CD14-positive monocyte (primary cell): ENCODE data around the gene TPM1. TPM values are rescaled to one million over a fixed set of nuclear protein-coding genes. Genes with fewer than 3 reads are reported as not detected.
A peak's percentile ranks its signal among the peaks of the same experiment; 100 is the strongest.

Experiments used
- DNase-seq, 3 donors: peaks; one replicate each; pipeline ENCODE4 v3.0.0-alpha.2; 2011 to 2022
- H2AFZ ChIP-seq: 2 replicates; pipeline ENCODE4 v1.6.0; 2012; ENCODE audit warnings: mild to moderate bottlenecking, low read depth, low read length, inconsistent platforms; ENCODE audit not compliant: insufficient read depth, poor library complexity, severe bottlenecking
- H3K27ac ChIP-seq, 2 donors: 1 replicate in 1 of 2; 2 replicates in 1 of 2; pipeline ENCODE4 v1.5.1; 2012 to 2013; ENCODE audit warnings: low read length in 2 of 2, control low read depth in 1 of 2, inconsistent platforms in 1 of 2, low read depth in 1 of 2, mild to moderate bottlenecking in 1 of 2
- H3K27me3 ChIP-seq, 2 donors: one replicate each; pipeline versions ENCODE4 v1.6.0 to v1.6.1; 2011 to 2013; ENCODE audit warnings: low read length in 2 of 2; ENCODE audit not compliant: control insufficient read depth in 2 of 2, insufficient read depth in 2 of 2
- H3K36me3 ChIP-seq, 2 donors: replicated peaks in 1 of 2; 1 replicate in 1 of 2; 2 replicates in 1 of 2; pipeline versions ENCODE4 v1.5.1 to v1.6.1; 2012 to 2013; ENCODE audit warnings: low read length in 2 of 2, control low read depth in 1 of 2, inconsistent platforms in 1 of 2, mild to moderate bottlenecking in 1 of 2; ENCODE audit not compliant: insufficient read depth in 2 of 2, control insufficient read depth in 1 of 2
- H3K4me1 ChIP-seq, 2 donors: 1 replicate in 1 of 2; 2 replicates in 1 of 2; pipeline versions ENCODE4 v1.5.1 to v1.6.1; 2012 to 2013; ENCODE audit warnings: low read length in 2 of 2, control low read depth in 1 of 2, inconsistent platforms in 1 of 2, mild to moderate bottlenecking in 1 of 2, moderate library complexity in 1 of 2; ENCODE audit not compliant: insufficient read depth in 2 of 2, control insufficient read depth in 1 of 2
- H3K4me2 ChIP-seq: replicated peaks from 2 replicates; pipeline ENCODE3; 2012; ENCODE audit warnings: low read length, moderate library complexity, mild to moderate bottlenecking; ENCODE audit not compliant: poor library complexity, severe bottlenecking; ENCODE audit errors: extremely low read depth
- H3K4me3 ChIP-seq, 3 experiments: fragments of 200-600 bp in 1 of 3; sonication (generic) in 1 of 3; replicated peaks in 1 of 3; 1 replicate in 2 of 3; 2 replicates in 1 of 3; pipeline ENCODE4 v1.5.1; 2011 to 2013; ENCODE audit warnings: low read length in 3 of 3, mild to moderate bottlenecking in 3 of 3, control low read depth in 2 of 3, low read depth in 2 of 3, inconsistent platforms in 1 of 3, moderate library complexity in 1 of 3
- H3K79me2 ChIP-seq: 2 replicates; pipeline ENCODE4 v1.6.0; 2012; ENCODE audit warnings: mild to moderate bottlenecking, control low read depth, inconsistent platforms, low read length, moderate library complexity; ENCODE audit not compliant: insufficient read depth
- H3K9ac ChIP-seq: 2 replicates; pipeline ENCODE4 v1.6.0; 2017; ENCODE audit warnings: low read length, mild to moderate bottlenecking; ENCODE audit not compliant: insufficient read depth, poor library complexity, severe bottlenecking
- H3K9me3 ChIP-seq, 2 donors: replicated peaks in 1 of 2; 1 replicate in 1 of 2; 2 replicates in 1 of 2; pipeline versions ENCODE4 v1.5.1 to v1.6.1; 2012 to 2013; ENCODE audit warnings: low read length in 2 of 2, control low read depth in 1 of 2; ENCODE audit not compliant: control insufficient read depth in 1 of 2, insufficient read depth in 1 of 2
- H4K20me1 ChIP-seq: 2 replicates; pipeline ENCODE4 v1.6.0; 2012; ENCODE audit warnings: mild to moderate bottlenecking, low read length, control low read depth, moderate library complexity; ENCODE audit not compliant: insufficient read depth
- H3K27ac Mint-ChIP-seq, 7 donors: one replicate each; pipeline ENCODE4 v1.8.0; 2020; ENCODE audit warnings: mild to moderate bottlenecking in 7 of 7, mixed read lengths in 7 of 7, moderate library complexity in 6 of 7, inconsistent platforms in 2 of 7
- H3K27me3 Mint-ChIP-seq, 3 donors: one replicate each; pipeline ENCODE4 v1.8.0; 2021 to 2022; ENCODE audit warnings: low read depth in 3 of 3, mild to moderate bottlenecking in 3 of 3, mixed read lengths in 3 of 3, moderate library complexity in 3 of 3, inconsistent platforms in 1 of 3
- H3K36me3 Mint-ChIP-seq, 2 donors: one replicate each; pipeline ENCODE4 v1.8.0; 2020; ENCODE audit warnings: mixed read lengths in 2 of 2, inconsistent platforms in 1 of 2, mild to moderate bottlenecking in 1 of 2
- H3K4me1 Mint-ChIP-seq: one replicate; pipeline ENCODE4 v1.8.0; 2020; ENCODE audit warnings: mild to moderate bottlenecking, mixed read lengths
- H3K4me3 Mint-ChIP-seq, 2 donors: one replicate each; pipeline ENCODE4 v1.8.0; 2020; ENCODE audit warnings: mild to moderate bottlenecking in 2 of 2, mixed read lengths in 2 of 2, moderate library complexity in 1 of 2
- H3K9me3 Mint-ChIP-seq, 7 donors: one replicate each; pipeline ENCODE4 v1.8.0; 2020 to 2022; ENCODE audit warnings: mixed read lengths in 7 of 7, mild to moderate bottlenecking in 6 of 7, moderate library complexity in 6 of 7, inconsistent platforms in 2 of 7
- WGBS: methylation state at CpG from one replicate; pipeline ENCODE4 v1.1.5; 2013; ENCODE audit warnings: missing lambda C conversion rate; ENCODE audit not compliant: insufficient coverage; 5-methylcytosine and 5-hydroxymethylcytosine counted together
- intact Hi-C, 2 donors: fragments of 100-400 bp; cut with micrococcal nuclease; formaldehyde crosslinking; loops; one replicate each; pipeline versions ENCODE4 v1.15.0 to v1.15.1; 2023
- polyA plus RNA-seq, 3 donors: library from polyadenylated mRNA; depleted of rRNA in 1 of 3; unstranded in 2 of 3; stranded (reverse) in 1 of 3; fragments of 300-500 nt in 2 of 3; fragments of >200 nt in 1 of 3; fragmentation: Illumina TruSeq in 2 of 3; gene quantifications; 1 replicate in 2 of 3; 2 replicates in 1 of 3; pipeline ENCODE4 v1.2.3, GENCODE V29; 2012 to 2021
- TF ChIP-seq, protein P1 (sequence below): fragments of 200-600 bp; IDR thresholded peaks from one replicate; pipeline ENCODE4 v1.8.0; 2022; ENCODE audit warnings: antibody characterized with exemption, mild to moderate bottlenecking

TPM1 gene
- polyA plus RNA-seq, 3 donors, result 11.7 to 15.9 (median 11.9) TPM

DNA sequence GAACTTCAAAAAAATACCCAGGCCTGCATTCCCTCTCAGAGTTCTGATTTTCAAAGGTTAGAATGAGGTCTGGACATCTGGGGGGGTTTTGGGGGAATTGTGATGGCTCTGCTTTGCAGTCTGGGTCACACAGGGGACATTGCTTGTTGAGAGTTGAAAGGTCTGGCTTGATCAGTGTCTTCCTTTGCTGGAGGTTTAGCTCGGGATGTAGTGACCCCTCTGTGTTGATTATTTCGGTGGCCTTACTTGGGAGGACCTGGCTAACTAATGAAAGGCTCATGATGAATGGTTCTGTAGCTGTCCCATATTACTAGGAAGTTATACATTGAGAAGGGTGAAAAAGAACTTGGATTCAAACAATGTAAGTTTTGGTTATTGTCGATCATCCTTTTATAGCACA lies 23.7 kb downstream of the TPM1 start:
- TF ChIP-seq, protein P1, sequence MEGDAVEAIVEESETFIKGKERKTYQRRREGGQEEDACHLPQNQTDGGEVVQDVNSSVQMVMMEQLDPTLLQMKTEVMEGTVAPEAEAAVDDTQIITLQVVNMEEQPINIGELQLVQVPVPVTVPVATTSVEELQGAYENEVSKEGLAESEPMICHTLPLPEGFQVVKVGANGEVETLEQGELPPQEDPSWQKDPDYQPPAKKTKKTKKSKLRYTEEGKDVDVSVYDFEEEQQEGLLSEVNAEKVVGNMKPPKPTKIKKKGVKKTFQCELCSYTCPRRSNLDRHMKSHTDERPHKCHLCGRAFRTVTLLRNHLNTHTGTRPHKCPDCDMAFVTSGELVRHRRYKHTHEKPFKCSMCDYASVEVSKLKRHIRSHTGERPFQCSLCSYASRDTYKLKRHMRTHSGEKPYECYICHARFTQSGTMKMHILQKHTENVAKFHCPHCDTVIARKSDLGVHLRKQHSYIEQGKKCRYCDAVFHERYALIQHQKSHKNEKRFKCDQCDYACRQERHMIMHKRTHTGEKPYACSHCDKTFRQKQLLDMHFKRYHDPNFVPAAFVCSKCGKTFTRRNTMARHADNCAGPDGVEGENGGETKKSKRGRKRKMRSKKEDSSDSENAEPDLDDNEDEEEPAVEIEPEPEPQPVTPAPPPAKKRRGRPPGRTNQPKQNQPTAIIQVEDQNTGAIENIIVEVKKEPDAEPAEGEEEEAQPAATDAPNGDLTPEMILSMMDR, result no peak
- H3K4me2 ChIP-seq, result no peak overlapping the region
- Mint-ChIP-seq H3K4me3 (no peak overlapping the region), H3K36me3 (peaks cover 38 to 47% of the 10 kb centered on the region in 2 donors), H3K4me1 (peaks cover 3% of the 10 kb centered on the region), H3K27ac (no peak overlapping the region), H3K9me3 (no peaks in the 10 kb centered on the region), H3K27me3 (peaks cover 0 to 5% (median 0%) of the 10 kb centered on the region in 3 donors)
- intact Hi-C loops, result no loop called here
- no peak overlapping the region for H3K27ac ChIP-seq
- H3K36me3 ChIP-seq, result peaks cover 17 to 29% of the 10 kb centered on the region in 2 donors
- H3K9me3 ChIP-seq, result no peaks in the 10 kb centered on the region
- WGBS, result 100% methylated on average over 2 of the region's 3 CpGs
- H3K4me3 ChIP-seq, result no peak overlapping the region
- no peak overlapping the region for H3K9ac ChIP-seq
- DNase-seq, result no peak
- H3K4me1 ChIP-seq, result no peaks in the 10 kb centered on the region
- no peaks in the 10 kb centered on the region for H4K20me1 ChIP-seq
- no peak overlapping the region for H2AFZ ChIP-seq
- H3K79me2 ChIP-seq, result no peaks in the 10 kb centered on the region
- no peaks in the 10 kb centered on the region for H3K27me3 ChIP-seq

DNA sequence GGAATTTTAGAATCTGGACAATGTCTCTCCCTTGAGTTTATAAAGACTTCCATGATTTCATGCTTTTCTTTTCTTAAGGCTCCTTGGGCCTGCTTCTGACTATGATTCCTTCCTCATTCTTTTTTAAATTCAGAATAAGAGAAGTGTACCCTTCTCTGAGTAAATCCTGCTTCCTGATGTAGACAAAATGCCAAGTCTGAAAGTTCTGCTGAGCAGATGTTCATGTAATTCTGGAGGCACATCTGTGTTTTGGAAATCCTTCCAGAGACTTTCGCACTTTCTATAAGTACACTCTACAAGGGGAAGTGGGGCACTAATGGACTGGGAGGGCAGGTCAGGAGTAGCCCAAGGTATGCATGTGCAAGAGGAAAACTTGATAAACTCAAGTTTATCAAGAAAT lies 24.8 kb downstream of the TPM1 start:
- H3K36me3 Mint-ChIP-seq, result peaks cover 29 to 37% of the 10 kb centered on the region in 2 donors
- H3K27me3 ChIP-seq, result no peaks in the 10 kb centered on the region
- no peak overlapping the region for H3K27ac ChIP-seq
- no peak overlapping the region for H3K4me3 ChIP-seq
- no peak overlapping the region for H3K9ac ChIP-seq
- no peaks in the 10 kb centered on the region for H3K4me1 ChIP-seq
- H3K4me2 ChIP-seq, result no peak overlapping the region
- no peaks in the 10 kb centered on the region for H3K9me3 ChIP-seq
- H3K27ac Mint-ChIP-seq, result peak overlapping the region in 1 of 7 donors; percentile 8
- peaks cover 0 to 5% (median 0%) of the 10 kb centered on the region in 3 donors for H3K27me3 Mint-ChIP-seq
- no CpG with 5 or more reads among the region's 1 CpG for WGBS
- no peaks in the 10 kb centered on the region for H3K79me2 ChIP-seq
- DNase-seq, result no peak
- peaks cover 3% of the 10 kb centered on the region for H3K4me1 Mint-ChIP-seq
- intact Hi-C loops, result no loop called here
- no peaks in the 10 kb centered on the region for H4K20me1 ChIP-seq
- H3K4me3 Mint-ChIP-seq, result no peak overlapping the region
- TF ChIP-seq, protein P1, result no peak
- H2AFZ ChIP-seq, result no peak overlapping the region
- H3K9me3 Mint-ChIP-seq, result no peaks in the 10 kb centered on the region
- peaks cover 13 to 19% of the 10 kb centered on the region in 2 donors for H3K36me3 ChIP-seq
